ENCODE data around the gene ITGA6.
"Not testable (repeated sequence)": the region's sequence is repeated elsewhere in the genome, so short reads cannot be mapped to it uniquely, and the experiment has no call there.

ITGA6 gene

DNA sequence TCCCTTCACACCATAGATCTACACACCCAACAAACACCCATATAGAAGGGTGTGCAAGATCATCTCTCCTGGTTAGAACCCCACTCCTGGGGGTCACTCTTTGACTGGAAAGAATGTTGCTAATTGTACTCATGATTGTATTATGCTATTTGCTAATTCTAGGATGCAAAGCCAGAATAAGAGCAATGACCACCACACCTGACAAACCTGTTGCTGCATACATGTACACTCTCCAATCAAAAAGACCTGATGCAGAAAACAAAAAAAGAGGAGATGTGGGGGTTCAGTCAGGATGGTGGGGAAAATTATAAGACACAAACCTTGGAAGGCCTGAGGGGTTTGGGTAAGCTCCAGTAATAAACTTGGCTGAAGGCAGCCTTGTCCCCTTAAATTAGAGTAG, 91.6 kb downstream of the ITGA6 start:
- no peak for DNase-seq (ENCODE audit: low spot score)

DNA sequence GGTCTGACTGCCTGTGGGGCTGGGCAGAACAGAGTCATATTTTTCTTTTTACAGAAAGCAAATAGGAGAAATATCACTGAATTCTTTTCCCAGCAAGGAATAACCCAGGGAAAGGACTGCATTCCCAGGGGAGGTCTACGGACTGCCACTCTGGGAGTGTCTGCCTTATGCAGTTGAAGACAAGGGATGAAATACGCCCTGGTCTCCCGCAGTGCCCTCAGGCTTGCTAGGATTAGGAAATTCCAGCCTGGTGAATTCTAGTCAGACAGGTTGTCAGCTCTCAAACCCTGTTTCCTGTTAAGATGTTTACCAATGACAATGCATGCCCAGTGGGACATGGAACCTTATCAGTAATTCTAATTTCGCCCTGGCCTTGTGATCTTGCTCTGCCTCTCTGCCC, 98.2 kb downstream of the ITGA6 start:
- no peak for DNase-seq (ENCODE audit: low spot score)

DNA sequence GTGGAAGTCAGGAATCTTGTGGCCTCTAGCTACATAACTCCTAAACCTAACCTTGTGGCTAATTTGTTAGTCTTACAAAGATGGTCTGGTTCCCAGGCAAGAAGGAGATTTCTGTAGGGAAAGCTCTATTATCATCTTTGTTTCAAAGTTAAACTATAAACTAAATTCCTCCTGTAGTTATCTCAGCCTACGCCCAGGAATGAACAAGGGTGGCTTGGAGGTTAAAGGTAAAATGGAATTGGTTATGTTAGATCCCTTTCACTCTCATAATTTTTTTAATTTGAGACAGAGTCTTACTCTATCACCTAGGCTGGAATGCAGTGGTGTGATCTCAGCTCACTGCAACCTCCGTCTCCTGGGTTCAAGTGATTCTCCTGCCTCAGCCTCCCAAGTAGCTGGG, 103.9 kb downstream of the ITGA6 start:
- DNase-seq (ENCODE audit: low spot score) = no peak

DNA sequence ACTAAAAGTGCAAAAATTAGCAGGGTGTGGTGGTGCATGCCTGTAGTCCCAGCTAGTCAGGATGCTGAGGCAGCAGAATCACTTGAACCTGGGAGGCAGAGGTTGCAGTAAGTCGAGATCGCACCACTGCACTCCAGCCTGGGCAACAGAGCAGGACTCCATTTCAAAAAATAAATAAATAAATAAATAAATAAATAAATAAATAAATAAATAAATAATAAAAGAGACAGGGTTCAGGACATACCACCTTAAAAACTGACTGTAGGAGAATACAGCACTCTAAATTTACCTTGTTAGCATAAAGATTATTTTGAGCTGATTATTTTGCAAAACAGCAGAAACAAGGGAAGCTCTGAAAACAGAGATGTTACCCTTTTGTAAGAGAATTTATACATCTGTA, 105.1 kb downstream of the ITGA6 start:
- DNase-seq (ENCODE audit: low spot score) = not testable (repeated sequence)

DNA sequence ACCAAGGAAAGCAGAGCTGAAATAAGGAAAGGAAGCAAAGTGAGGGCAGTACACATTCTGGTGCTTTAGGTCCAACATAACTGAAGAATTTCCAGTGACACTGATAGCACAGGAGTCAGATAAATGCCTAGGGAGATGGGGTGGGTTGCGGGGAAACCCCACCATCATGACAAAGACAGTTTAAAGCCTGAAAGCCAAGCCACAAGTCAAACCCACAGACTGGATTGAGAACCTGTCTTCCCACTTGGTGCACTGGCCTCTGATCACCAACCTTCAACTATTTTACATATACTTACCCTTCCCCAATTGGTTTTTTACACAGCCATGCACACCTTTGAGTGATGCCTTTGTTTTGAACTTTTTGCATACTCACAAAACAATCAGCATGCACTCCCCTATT, 106.3 kb downstream of the ITGA6 start:
- DNase-seq (ENCODE audit: low spot score) = no peak

DNA sequence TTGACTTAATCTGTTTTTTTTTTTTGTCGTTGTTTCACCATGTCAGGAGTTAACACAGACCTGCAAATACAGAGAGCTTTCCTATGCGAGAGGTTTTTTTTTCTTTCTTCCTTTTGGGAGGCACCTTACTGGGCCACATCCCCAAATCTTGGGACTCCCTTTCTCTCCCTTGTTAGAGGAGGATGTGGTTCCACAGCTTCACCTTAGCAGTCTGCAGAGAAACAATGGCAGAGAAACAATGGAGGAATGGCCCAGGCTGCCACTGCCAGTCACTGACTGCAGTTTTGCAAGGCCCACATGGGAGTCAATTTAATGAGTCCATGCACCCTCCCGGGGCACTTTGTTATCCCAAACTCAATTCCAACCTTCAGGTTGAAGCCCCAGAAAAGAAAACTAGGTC, 107.7 kb downstream of the ITGA6 start:
- peak; percentile 25 for DNase-seq (ENCODE audit: low spot score)

DNA sequence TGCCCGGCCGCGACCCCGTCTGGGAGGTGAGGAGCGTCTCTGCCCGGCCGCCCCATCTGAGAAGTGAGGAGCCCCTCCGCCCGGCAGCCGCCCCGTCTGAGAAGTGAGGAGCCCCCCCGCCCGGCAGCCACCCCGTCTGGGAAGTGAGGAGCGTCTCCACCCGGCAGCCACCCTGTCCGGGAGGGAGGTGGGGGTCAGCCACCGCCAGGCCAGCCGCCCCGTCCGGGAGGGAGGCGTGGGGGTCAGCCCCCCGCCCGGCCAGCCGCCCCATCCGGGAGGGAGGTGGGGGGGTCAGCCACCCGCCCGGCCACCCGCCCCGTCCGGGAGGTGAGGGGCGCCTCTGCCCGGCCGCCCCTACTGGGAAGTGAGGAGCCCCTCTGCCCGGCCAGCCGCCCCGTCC, 110.5 kb downstream of the ITGA6 start:
- not testable (repeated sequence) for DNase-seq (ENCODE audit: low spot score)

DNA sequence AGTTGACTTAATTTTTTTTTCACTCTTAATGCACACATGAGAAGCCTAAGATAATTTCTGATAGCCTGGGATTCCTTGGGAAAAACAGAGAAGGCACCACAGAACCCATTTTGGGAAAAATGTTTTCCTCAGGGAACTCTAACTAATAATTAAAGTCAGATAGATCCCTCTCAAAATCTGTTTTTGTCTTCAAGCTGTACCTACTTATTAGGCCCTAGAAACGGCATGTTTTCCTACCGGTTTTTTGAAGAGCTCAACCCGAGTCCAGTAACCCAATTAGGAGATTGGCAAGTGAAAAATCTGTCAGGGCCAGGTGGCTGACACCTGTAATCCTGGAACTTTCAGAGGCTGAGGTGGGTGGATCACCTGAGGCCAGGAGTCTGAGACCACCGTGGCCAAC, 112.4 kb downstream of the ITGA6 start:
- no peak for DNase-seq (ENCODE audit: low spot score)

DNA sequence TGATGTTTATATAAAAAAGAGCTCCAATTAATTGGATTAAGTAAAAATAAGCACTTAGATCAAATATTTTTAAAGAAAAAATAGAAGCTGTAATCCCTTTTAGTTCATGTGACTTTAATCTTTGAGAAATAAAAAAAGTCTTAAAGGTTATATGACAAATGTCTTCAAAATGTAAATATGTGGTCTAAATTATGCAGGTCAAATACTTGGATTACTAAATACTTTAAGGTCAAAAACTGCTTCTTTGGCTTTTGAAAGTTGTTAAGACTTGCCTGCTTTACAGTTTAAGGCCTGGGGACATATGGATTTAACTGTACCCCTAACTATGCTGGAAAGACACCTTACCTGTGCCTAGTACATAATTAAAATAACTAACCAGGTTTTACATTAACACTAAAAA, 113.0 kb downstream of the ITGA6 start:
- no peak for DNase-seq (ENCODE audit: low spot score)

DNA sequence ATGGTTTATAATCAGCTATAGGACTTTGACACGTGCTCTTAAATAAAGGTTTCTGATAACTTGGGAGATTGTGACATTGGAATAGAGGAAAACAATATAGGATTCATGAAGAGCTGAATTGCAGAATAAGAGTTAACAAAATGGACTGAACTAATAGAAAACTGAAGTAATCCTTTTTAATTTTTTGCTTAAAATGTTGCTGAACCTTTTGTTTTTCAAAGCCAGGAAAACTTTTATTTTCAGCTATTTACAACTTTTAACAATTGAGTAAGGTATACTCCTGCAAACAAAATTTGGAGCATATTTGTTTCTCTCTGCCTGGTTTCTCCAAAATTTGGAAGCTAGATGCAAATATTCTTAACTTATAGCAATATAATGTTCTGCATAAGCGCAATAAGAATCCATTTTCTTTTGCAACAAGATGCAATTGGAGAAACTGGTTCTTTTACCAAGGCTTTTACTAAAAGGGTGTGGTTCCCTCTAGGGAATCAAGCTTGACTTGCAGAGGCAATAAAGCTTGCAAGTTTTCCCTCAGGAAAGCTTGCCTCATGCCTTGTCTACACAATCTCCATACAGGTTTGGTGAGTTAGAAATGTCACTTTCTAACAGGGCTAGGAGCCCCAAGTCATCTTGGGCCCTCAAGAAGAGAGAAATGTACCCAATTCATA, 118.2 kb downstream of the ITGA6 start:
- no peak for DNase-seq (ENCODE audit: low spot score)

DNA sequence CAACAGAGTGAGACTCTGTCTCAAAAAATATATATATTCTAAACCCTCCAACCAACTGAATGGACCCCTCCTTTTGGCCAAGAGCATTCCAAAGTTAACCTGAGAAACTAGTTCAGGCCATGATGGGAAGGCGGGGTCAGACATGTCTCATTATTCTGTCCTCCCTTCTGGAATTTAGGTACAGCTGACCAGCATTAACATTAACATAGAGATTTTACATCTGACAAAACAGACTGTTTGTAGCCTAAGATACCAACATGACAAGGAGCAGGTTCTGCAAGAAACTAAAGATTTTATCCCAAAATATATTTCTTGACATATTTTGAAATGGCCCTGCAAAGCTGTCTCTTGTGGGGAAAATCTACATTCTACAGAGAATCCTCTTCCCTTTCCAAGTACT, 121.7 kb downstream of the ITGA6 start:
- DNase-seq (ENCODE audit: low spot score) = no peak

DNA sequence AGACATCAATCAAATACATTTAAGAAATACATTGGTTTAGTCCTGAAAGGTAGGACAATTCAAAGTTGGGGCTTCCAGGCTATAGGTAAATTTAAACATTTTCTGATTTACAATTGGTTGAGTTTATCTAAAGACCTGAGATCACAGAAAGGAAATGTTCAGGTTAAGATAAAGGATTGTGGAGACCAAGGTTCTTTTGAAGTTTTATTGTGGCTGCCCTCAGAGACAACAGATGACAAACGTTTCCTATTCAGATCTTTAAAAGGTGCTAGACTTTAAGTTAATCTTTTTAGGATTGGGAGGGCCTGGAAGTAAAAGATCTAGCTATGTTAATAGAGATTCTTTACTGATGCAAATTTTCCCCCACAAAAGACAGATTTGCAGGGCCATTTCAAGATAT, 122.4 kb downstream of the ITGA6 start:
- DNase-seq (ENCODE audit: low spot score) = not testable (repeated sequence)

DNA sequence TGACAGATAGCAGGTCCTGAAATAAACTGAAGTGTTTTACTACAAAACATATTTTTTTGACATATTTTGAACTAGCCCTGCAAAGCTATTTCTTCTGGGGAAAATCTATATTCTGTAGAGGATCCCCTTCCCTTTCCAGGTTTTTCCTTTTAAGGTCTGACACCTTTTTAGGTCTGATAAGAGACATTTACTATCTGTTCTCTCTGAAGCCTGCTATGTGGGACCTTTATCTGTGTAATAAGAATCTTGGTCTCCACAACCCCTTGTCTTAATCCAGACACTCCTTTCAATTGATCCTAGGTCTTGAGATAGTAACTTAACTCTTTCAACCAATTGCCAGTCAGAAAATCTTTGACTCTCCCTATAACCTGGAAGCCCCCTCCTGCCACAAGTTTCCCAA, 123.0 kb downstream of the ITGA6 start:
- no peak for DNase-seq (ENCODE audit: low spot score)

DNA sequence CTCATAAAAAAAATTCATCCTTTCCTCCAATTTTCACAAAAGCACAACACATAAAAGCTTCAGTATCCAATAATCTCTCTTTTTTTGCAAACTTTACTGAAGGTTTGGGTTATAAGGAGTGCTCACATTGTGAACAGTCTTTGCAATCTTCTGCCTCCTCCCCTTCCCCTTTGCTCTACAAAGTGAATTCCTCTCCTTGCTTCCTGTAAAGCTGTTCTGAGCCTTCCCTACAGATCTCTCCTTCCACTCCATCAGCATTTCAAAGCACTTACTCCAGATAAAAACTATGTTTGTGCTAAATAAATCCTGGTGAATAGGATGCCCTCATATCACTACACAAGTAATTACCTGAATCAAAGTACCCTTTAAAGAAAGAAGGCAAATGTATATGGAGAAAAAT, 123.9 kb downstream of the ITGA6 start:
- DNase-seq (ENCODE audit: low spot score) = no peak

DNA sequence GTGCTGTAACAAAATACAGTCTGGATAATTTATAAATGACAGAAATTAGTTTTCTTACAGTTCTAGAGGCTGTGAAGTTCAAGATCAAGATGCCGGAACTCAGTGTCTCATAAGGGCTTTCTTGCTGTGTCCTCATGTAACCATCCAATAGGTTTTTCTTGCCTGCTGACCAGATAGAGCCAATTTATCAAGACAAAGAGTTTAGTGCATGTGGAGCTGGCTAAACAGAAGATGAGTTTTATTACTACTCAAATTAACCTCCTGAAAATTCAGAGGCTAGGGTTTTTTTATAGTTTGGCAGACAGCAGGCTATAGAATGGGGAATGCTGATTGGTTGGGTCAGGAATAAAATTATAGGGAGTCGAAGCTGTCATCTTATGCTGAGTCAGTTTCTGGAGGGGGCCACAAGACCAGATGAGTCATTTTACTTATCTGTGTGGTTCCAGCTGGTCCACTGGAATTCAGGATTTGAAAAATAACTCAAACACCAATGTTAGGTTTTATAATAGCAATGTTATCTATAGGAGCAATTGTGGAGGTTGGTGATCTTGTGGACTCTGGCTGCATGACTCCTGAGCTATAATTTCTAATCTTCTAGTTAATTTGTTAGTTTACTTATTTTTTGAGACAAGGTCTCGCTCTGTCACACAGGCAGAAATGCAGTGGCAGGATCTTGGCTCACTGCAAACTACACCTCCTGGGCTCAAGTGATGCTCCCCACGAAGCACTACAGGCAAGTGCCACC, 125.3 kb downstream of the ITGA6 start:
- no peak for DNase-seq (ENCODE audit: low spot score)

DNA sequence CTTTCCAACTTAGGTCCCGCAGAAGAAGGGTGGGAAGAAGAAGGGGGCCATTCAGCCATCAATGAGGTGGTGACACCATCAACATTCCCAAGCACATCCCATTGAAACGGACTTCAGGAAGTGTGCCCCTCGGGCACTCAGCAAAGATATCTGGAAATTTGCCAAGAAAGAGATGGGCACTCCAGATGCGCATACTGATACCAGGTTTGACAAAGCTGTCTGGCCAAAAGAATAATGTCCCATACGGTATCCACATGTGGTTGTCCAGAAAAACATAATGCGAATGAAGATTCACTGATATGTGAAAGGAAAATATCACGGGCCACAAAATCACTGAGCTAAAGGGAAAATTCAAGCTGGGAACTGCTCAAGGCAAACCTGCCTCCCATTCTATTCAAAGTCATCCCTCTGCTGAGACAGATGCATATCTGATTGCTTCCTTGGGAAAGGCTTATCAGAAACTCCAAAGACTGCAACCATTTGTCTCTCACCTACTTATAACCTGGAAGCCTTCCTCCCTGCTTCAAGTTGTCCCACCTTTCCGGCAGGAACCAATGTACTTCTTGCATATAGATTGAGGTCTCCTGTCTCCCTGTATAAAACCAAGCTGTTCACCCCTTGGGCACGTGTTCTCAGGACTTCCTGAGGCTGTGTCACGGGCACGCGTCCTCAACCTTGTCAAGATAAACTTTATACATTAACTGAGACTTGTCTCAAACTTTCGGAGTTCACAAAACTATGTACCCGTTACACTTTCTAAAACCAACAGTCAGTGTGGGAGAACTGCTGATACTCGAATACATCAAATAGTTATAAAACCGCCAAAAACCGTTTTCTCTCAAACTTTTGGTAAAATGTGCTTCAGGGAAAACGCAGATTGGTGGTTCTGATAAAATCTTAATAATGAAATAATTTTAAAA, 127.2 kb downstream of the ITGA6 start:
- no peak for DNase-seq (ENCODE audit: low spot score)

DNA sequence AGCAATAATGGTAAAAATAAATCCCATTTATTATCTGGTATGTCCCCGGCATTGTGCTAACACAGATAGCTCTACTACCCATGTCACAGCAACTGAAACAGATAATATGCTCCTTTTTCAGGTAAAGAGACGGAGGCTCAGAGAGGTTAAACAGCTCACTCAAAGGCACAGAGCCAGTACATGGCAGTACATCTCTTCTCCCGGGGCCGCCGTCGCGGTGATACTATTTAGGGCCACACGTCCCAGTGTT, 127.8 kb downstream of the ITGA6 start:
- DNase-seq (ENCODE audit: low spot score) = no peak
